Measurements from ENCODE around the gene NPAS3.
A peak's percentile ranks its signal among the peaks of the same experiment; 100 is the strongest.

Gene NPAS3

GRCh38 chr14:33528655-33529054 is 590.0 kb downstream of the NPAS3 start:
- no peak for DNase-seq

DNA sequence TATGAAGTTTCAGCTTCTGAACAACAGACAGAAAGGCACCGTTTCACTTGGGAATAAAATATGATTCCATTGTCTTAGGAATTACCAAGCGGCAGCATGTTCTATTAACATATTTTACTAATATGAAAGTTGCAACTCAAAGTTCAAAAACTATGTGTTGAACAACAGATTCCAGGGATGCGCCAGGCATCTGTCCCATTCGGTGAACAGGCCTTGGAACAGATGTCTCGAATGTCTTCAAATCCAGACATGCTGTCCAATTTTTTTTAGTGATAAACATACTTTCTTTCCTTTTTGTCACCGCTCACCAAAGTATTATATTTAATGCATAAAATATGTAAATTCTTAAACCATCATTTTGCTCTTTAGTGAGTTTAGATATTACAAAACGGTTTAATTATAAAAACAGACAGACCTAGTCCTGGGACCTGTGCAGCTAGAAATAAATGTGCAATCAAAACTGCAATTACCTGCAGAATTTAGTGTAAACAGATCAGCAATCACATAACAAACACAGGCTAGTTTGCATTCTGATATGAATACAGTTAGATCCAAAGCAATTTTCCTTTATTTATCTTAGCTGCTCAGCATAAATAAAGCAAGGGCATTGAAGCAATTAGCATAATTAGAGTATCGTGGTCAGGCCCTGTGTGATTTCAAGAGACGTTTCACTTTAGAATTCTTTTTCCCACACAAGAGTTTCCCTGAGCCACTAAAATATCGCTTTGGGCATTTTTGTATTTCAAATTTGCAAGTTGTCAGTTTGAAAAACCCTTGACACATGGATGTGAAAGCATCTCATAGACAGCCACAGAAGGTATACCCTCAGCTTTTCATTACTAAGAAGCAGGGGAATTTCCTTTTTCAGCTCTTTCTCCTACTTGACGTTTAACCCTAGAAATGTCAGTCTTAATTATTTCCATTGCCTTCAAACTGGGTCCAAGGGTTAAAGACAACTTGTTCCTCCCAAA is 591.4 kb downstream of the NPAS3 start:
- DNase-seq, result no peak

DNA sequence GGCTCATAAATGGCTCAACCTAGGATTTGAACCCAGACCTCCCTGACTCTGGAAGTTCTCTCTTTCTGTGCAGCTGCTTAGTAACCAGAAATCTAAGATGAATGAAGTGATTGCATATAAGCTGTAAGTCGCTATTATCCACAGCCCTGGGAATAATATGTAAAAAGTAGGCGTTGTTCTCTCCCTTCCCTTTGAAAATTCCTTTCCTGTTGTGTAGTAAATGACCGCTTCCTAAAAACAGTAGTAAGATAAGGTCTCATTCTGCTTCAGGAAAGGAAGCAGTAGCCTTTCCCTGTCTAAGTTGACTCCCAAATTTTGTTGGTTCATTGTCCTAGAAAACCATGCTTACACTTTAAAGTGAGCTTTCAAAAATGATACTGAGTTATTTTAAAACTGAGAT is 593.9 kb downstream of the NPAS3 start:
- no peak for DNase-seq

- no peak for DNase-seq
Observed at GRCh38 chr14:33534104-33534503, 595.4 kb downstream of the NPAS3 start.

GRCh38 chr14:33534632-33535031 is 596.0 kb downstream of the NPAS3 start:
- DNase-seq, result no peak

GRCh38 chr14:33539918-33540357 is 601.3 kb downstream of the NPAS3 start:
- no peak for DNase-seq

GRCh38 chr14:33541171-33541570 is 602.5 kb downstream of the NPAS3 start:
- DNase-seq, result no peak

DNA sequence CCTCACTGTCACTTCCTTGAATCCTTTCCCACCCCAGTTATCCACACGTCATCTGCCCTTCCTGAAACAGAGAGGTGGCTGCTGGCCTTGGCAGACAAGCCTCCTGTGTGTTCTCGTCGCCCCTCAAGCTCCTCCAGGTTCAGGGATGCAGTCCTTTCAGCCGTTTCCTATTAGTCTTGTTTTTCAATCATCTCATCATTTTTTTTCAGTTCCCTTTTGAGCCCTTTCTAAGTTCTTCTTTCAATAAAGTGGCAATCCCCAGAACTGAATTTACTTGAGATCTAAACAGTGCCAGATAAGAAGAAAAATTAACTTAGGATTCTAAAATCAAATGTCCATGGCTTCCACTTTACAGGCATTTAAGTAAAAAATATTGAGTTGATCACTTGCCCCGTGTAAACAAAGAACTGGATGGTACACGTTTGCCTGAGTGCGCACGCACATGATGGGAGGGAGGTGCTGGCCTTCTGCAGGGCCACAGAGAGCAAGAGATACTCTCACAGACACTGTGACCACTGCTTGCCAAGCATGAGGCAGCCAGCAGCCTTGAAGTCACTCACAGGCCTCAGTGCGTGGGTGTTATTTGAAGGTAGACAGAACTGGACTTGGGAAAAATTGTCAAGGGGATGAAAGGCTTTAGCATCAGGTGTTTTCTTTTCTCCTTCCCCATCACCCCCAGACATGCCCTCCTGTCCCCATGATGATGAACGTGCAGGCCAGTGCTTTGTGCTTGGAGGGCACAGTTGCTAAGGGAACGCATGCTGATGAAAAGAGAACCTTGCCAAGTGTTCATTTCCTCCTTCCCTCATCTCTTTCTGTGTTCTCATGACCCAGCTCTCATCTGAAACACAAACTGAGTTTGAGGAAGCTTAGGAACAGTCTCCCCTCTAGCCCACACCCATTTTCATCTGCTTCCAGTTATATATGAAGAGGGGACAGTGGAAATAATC is 603.9 kb downstream of the NPAS3 start:
- peak; percentile 19 for DNase-seq

DNA sequence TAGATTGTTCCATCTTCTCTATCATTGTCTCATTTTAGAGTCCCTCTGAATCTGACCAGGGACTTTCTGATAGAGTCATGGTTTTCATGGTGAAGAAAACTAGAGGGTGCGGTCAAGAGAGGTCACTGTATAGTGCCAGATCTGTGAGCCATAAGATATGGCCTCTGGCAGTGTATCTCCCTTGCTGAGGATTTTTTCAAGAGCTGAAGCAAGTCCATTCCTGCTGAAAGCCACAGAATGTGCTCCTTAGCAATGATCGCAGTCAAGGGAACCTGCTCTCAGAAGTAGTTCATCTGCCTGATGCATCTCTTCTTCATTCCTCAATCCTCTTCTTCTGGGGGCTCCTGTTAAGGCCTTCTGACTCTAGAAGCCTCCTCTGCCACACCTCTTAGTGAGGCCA is 607.0 kb downstream of the NPAS3 start:
- no peak for DNase-seq

DNA sequence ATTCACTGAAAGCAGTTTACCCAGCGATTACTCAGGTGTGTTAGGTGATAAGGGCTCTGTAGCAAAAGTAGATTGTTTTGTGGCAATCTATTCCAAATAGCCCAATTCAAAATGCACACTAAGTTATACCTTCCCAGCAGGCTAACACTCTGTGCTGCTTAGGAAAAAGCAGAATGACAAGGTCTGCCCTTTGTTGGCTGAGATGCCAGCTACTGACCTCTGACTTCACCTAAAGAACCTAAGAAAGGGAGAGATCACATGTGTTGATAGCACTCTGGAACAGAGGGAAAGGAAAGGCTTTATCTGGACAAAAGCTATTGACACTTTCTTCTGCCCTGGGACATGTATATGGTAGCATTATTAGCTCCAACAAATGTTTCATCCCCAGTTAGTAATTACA is 609.9 kb downstream of the NPAS3 start:
- no peak for DNase-seq

- no peak for DNase-seq
Observed at GRCh38 chr14:33551963-33552362, 613.3 kb downstream of the NPAS3 start.

DNA sequence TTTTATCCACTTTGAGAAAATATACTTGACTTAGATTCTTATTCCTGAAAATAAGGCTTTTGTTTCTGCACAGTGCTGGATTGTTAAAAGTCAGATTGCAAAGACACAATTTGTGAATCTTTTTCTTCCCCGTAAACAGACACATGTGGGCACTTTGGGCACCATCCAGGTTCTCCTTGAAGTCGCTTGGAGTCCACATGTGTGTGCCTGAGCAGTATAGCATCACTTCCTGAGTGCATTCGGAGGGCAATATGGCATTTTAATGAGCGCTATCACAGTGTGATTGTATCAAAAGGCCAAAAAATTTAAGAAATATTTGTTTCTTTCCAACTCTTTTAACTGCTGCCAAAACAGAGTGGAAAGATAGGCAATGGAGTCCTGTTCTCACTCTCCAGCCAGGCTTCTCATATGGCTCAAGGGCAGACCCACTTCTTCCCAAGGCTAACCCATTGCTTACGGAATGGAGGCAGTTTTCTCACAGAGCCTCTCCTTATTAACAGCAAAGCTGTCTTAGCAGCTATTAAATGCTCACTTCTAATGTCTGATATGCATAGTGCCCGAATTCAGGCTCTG is 615.1 kb downstream of the NPAS3 start:
- no peak for DNase-seq

DNA sequence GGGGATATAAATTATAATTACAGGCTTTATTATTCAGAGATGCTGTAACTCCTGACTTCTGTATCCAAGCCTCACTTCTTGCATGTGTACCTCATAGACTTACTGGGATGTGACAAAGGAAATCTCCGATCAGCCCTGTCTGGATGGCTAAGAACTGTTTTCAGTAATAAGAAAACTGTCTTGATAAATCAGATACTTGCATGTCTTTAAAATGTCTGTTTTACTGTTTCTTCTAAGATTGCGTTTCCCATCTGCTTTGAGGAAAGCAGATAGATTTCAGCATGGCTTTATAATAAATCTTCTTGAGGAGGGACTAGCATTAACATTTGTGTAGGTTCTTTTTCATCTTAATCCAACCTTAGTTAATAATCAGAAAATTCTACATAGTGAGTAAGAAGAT is 616.3 kb downstream of the NPAS3 start:
- no peak for DNase-seq

DNA sequence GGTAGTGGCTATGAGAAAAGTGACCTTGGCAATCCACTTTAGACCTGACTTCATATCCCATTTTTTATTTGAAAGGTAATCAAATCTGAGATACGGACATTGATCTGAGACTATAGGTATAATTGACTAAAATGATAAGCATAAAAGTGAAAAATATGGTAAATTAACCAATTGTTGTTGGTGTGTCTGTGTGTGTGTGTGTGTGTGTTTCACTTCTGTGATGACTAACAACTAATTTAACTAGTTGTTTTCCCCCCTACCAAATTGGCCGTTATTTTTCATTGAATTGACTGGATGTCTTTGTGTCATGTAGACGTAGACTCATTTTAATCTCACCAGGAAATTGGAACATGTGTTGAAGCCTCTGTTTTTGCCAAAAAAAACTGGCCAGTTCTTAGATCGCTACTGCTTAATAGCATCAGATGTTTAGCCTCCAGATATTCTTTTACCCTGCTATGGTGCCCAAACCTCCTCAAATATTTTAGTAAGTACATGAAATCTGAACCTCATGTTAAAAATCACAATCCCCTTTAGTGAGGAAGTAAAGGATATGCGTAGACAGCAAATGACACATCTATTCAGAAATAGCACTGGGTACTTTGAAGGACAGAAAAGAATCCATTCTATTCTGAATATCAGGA is 617.2 kb downstream of the NPAS3 start:
- DNase-seq, result no peak

- DNase-seq, result no peak
Observed at GRCh38 chr14:33556382-33557121, 617.9 kb downstream of the NPAS3 start.

DNA sequence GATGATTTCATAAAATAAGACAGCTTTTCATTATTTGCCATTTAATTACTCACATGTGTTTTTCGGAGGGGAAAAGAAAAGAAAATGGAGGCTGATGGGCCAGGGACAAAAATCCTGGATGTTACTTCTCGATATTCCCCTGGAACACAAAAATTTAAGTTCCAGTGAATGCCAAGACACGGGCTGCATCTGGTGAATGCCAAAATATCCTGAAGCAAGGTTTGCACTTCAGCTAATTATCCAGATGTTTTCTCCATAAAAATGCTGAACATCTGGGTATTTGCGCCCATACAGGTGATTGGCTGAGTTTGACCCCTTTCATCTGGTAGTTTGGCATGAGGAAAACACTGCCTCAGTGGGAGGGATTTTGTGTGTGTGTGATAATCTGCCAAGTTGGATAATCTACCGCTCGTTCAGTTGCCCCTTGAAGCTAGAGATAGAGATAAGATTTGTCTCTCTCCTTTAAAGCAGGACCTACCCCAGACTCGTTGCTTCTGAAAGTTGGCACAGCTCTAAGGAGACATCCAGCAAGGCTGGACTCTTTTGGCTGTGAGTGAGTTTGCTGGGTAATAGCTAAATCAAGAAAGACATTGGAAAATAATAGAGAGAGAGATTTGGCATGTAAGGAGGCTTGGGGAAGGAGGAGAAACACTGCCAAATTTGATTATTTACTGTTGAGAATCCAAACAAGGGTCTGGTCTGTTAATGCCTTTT is 622.2 kb downstream of the NPAS3 start:
- DNase-seq, result no peak

DNA sequence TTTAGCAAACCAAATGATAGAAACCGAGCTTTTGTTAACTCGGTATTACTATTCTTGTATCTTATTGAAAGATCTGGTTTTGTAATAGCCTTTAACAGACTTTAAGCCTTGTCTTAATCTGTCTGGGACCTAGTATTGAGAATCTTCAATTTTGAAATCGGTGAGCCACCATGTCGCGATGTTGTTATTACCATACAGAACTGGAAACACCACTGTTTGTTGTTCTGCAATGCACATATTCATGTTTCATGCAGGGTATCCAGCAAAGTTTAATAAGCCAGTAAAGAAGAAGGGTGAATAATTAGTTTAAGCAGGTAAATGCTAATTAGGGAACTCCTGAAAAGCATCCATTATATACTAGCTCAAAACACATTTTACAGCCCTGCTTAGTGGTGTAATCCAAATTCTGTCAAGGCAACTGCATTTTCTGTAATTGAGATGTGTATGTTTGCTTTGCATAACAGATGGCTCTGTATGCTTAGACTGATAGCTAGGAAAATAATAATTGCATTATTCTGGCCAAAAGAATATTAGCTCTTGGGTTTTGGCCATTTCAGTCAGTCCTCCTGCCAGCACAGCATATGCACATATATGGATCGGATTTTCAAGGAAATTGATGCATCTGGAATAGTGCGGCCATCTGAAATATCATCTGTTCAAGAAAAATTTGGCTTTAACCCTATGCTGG is 623.0 kb downstream of the NPAS3 start:
- no peak for DNase-seq

DNA sequence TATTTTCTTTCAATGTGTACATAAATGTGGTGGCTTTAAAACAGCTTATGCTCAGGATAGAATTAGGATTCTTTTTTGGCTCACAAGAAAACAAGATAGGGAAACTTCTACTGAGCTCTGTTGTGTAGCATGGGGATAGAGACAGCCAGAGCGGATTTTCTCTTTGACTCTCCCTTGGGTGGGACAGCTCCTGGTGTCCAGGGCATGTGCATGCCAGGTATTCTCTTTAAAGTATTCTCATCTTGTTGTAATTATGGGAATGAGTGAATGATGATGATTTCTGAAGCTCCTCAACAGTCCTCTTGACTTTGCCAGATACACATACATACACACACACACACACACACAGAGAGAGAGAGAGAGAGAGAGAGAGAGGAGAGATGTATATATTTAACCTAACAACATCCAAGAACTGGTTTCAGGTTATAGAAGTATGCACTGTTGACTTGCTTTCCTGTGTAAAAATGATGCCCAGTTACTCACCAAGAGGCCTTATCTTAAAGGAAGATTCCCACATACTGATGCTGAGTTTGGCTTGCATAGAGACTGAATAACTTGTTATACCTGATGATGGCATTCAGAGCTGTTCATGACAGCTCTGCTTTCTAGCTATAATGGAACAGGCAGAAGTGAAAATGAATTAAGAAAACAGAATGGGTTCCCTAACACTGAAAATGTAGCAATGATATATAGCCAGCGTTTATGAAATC is 624.7 kb downstream of the NPAS3 start:
- no peak for DNase-seq

- DNase-seq, result no peak
Observed at GRCh38 chr14:33563901-33564197, 625.2 kb downstream of the NPAS3 start.

Data from NCI-H774 (cell line).